HTERT RPE-1 (cell line): Measurements from ENCODE around the gene HARBI1.
"Not testable (repeated sequence)": the region's sequence is repeated elsewhere in the genome, so short reads cannot be mapped to it uniquely, and the experiment has no call there.

ENCODE experiments used
- in situ Hi-C: fragments of 300-500 bp; cut with MboI; formaldehyde crosslinking; loops from 4 replicates; pipeline ENCODE4 v1.14.3; 2020; ENCODE audit warnings: low sequenced_read_pairs

Gene HARBI1

DNA sequence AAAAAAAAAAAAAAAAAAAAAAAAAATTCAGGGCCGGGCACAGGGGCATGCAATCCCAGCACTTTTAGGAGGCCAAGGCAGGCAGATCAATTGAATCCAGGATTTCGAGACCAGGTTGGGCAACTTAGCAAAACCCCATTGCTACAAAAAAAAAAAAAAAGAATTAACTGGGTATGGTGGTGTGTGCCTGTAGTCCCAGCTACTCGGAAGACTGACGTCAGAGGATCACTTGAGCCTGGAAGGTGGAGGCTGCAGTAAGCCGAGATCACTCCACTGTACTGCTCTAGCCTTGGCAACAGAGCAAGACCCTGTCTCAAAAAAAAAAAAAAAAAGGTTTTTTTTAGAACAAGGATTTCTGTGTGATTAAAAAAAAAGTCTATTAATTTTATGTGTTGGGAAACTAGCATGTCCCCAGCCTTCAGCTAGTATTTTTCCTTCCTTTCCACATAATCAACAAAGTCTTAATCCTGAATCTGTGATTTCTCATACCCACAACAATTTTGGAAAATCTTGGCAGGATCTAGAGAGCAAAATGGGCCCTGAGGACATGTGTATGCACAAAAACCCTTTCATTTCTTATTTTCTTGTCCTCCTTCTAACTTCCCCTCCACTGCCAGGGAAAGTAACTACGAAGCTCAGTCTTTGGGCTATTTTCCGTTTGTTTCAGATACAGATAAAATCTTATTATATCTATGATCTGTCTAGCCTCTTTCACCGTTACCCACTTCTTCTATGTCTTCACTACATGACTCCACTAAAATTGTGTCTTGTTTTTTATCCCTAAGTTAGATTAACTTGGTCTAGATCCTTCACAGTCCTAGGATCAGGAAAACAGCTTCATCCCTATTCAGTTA, 17.5 kb downstream of the HARBI1 start:
- in situ Hi-C loops: no loop called here

- in situ Hi-C loops: no loop called here
Observed at GRCh38 chr11:46597609-46598219, 19.3 kb downstream of the HARBI1 start.

DNA sequence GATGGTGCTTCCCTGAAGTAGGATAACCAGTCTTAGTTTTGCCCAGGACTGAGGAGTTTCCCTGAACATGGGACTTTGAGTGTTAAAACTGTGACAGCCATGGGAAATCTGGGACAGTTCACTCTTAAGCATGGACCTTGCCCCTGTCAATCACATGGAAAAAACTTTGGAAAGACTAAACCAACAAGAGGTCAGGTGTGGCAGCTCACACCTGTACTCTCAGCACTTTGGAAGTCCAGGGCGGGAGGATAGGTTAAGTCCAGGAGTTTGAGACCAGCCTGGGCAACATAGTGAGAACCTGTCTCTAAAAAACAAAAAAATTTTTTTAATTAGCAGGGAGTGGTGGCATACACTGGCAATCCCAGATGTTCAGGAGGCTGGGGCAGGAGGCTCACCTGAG, 19.9 kb downstream of the HARBI1 start:
- in situ Hi-C loops: no loop called here

- in situ Hi-C loops: no loop called here
Observed at GRCh38 chr11:46594785-46595184, 22.2 kb downstream of the HARBI1 start.

DNA sequence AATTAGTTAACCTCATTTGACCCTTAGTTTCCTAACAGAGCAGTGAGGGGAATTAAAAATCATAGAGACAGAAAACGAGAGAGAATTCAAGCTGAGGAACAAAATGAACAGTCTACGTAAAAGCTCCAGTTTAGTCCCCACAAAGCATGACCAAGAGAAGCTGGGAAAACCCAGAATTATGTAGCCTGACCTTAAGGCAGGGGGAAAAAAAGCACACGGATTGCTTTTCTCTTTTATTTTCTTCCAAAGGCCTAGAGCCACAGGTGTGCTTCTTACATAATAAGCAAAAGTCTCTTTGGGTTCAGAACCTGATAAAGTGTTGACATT, 22.7 kb downstream of the HARBI1 start:
- in situ Hi-C loops: no loop called here

- in situ Hi-C loops: no loop called here
Observed at GRCh38 chr11:46593550-46594373, 23.3 kb downstream of the HARBI1 start, which contains the start of gene AMBRA1. Gene AMBRA1 (minus strand): TSS chr11:46594023. CDS start chr11:46548380, 45,643 bp downstream.

- in situ Hi-C loops: no loop called here
Observed at GRCh38 chr11:46590740-46591605, 26.1 kb downstream of the HARBI1 start.

DNA sequence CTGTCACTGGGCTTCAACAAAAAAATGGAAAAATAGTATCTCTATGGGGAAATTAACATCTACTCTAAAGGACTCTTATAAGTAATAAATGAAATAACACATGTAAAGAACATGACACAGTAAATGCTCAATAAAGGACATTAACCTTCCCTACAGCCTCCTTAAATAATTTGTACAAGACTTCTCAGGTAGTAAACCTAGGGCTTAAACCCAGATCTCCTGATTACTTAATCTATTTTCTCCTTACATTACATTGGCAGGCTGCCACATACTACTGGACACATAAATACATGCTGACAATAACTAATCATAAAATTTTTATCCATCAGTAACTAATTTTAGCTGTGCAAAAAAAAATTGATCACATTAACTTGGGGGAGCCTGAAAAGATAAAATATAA, 28.1 kb downstream of the HARBI1 start:
- in situ Hi-C loops: no loop called here

- in situ Hi-C loops: no loop called here
Observed at GRCh38 chr11:46588131-46588530, 28.9 kb downstream of the HARBI1 start.

- in situ Hi-C loops: not testable (repeated sequence)
Observed at GRCh38 chr11:46583513-46583912, 33.5 kb downstream of the HARBI1 start.

DNA sequence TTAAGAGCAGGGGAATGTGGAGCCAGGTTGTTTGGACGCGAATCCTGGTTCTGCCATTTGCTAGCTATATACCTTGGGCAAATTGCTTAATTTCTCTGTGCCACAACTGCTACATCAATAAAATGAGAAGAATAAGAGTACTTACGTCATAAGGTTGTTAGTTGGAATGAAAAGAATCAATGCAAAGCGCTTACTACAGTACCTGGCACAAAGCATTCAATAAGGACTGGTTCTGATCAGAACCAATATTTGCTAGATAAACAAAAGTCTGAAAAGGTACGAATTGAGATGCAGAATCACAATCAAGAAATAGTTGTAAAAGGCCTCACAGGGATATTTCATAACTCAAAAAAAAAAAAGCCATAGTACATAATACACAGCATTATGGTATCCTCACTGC, 34.4 kb downstream of the HARBI1 start:
- in situ Hi-C loops: no loop called here

DNA sequence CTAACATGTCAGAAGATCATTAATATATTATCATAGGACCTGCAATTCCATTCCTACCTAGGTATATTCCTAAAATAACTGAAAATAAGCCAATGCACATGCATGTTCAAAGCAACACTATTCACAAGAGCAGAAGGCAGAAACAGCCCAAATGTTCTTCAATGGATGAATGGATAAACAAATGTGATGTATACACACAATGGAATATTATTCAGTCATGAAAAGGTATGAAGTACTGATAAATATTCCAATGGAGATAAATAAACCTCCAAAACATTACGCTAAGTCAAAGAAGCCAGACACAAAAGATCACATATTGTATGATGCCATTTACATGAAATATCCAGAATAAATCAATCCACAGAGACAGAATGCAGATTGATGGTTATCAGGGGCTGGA, 40.0 kb downstream of the HARBI1 start:
- in situ Hi-C loops: no loop called here

DNA sequence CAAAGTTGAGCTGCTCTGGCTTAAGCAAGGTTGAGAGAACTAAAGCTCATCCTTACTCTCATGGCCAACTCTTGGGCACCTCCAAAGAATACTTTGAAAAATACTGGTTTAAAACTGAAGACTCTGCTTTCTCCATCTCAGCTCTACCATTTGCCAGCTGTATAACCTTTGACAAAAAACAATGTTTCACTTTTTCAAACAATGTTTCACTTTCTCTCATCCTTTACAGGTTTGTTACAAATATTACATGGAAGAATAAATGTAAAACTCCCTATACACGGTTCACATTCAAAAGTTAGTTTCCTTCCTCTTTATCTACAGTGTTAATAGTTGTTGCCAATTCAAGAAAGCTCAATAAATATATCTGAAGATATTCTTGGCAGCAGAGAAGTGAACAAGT, 42.4 kb downstream of the HARBI1 start:
- in situ Hi-C loops: no loop called here

DNA sequence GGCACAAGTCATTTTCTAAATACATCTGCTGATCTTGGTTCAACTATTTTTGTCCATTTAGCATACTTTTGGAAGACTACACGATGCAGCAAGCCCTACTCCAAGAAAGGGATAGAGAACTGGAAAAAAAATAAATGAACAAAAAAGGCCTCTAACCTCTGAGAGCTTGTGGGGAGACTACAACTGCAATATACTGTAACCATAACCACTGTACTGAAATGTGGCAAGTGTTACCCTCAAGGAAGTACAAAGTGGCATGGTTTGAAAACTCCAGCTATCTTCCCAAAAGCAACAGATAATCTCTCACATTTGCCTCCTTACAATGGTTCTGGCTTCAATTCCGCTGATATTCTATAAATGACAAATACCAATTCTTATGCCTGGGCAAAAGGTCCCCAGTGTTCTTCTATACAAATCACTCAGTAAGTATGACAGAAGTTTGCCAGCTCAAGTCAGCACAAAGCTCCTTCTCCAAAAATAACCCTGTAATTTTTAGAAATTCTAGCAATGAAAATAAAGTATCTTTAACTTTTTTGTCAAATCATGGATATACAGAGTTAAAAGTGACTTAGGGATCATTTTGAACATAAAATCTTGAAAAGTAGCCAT, 46.1 kb downstream of the HARBI1 start:
- in situ Hi-C loops: no loop called here

- in situ Hi-C loops: no loop called here
Observed at GRCh38 chr11:46565232-46565840, 51.7 kb downstream of the HARBI1 start.

DNA sequence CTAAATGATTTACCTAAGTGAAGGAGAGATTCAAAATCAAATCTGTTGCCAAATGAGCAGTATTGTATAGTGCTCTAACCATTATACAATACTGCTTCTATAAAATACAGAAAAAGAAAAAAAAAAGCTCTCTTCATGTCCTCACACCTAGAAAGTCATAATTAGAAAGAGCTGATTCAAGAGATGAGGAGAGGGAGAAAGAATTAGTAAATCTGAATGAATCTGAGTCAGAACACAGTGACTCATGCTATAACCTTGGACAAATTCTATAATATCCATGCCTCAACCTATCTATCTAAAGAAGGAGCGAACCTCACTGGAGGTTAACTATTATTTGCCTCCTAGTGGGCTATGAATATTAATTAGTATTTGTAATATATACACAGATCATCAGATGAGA, 52.6 kb downstream of the HARBI1 start:
- in situ Hi-C loops: no loop called here

- in situ Hi-C loops: no loop called here
Observed at GRCh38 chr11:46562527-46562926, 54.5 kb downstream of the HARBI1 start.

- in situ Hi-C loops: no loop called here
Observed at GRCh38 chr11:46560300-46560991, 56.6 kb downstream of the HARBI1 start.

DNA sequence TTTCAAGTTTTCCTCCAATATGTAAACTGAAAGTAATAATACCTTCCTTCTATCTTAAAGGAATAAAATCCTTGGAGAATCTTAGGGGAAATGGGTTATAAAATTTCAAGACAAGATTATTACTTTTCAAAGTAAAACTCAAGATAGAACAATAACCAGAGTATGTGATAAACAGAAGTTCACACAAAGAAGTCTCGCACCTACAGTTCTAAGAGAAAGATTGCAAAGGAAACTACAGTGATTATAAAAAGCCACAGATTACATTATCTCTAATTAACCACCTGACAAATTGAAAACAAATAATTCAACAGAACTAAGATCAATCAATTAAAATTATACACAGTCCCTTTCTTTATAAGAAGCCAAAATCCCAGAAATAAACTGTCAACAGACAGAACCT, 57.2 kb downstream of the HARBI1 start:
- in situ Hi-C loops: no loop called here
